Embryonic facial prominence (tissue), 1 donor: ENCODE measurements around the gene HHAT.

Experiments used
- DNase-seq: peaks from one replicate; pipeline ENCODE4 v3.0.0-alpha.2; 2016; ENCODE audit errors: extremely low spot score

The HHAT gene

DNA sequence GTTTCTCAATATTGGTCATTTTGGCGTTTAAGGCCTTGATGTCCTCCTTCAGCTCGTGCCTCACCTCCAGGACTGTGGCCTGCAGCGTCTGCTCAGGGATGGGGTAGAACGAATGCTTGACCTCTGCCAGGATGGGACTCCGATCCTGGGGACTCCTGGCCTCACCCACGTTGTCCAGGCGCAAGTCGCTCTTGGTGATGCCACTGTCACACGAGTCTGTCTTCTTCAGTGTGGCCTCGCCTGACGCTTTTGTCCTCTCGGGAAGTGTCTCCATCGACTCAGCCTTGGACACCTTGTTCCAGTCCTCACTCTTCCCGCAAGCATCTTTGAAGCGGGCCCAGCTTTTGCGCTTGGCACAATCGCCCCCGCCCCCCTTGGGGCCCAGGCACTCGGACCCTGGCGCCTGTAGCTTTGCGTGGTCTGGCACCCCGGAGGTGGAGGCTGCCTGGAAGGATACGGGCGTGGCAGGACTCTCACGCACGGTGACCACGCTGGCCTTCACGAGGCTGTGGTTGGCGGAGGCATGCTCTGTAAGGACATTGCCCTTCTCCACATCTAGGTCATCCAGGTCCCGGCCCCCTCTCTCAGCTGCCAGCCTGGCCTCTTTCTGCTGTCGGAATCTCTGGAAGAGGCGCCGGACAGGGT is 354.8 kb downstream of the HHAT start:
- no peak for DNase-seq

DNA sequence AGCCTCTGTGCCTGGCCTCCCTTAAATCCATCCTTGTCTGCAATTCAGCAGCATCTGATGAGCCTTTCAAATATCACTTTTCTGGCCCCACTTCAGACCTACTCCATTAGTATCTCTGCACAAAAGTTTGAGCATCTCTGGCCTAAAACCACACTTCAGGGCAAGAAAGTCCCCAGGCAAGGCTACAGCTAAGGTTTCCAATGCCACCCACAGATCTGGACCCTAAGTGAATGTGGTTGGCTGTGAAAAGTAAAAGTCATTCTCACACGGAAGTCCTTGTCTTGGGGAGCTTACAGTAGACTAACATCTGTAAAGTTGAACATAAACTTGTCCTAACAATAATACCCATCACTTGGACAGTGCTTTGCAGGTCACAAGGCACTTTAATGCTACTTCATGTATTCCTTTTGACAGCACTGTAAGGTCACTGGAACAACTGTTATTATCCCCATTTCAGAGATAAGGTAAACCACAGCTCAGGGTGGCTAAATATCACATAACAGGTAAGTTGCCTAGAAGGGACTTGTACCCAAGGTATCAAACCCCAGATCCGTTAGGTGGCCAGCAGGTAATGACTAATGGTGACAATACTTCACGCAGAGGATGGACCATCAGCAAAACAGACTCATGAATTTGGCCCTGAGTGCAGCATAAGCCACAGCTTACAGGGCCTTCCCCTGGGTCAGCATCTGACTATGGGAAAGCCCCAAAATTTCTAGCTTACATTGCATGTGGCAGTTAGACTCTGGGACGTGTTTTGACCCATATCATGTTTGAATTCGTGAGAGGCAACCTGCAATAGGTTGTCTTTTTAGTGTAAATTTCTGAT is 356.0 kb downstream of the HHAT start:
- DNase-seq, result no peak

DNA sequence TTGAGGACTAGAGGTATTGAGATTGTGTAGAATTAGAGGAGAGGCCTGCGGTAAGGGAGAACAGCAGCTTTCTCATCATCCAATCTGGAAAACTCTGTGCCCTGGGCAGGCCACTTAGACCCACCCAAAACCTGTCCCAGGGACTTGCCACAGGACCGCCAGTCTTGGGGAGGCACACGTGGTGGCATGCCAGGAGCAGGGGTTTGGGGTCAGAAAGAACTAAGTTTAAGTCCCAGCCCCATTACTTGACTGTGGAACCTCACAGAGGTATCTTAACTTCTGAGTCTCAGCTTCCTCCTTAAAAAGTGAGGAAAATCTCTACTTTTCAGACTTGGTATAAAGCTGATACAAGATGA is 356.6 kb downstream of the HHAT start:
- no peak for DNase-seq

DNA sequence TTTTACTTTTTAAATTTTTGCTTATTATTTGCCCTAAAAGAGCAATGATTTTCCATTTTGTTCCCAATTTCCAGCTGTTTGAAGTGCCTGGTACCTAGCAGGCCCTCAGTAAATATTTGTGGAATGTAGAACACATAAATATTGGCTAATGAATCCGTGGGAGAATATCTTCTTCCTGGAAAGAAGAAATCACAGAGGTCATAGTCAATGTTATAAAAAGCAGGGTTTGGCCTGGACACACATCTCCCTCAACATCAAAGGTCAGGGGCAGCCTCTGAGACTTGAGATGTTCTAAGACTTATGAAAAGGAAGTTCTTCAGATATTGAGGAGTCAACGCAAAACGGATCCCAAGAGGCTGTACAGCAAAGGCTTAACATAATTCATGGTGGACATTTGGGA is 358.1 kb downstream of the HHAT start:
- DNase-seq, result no peak

DNA sequence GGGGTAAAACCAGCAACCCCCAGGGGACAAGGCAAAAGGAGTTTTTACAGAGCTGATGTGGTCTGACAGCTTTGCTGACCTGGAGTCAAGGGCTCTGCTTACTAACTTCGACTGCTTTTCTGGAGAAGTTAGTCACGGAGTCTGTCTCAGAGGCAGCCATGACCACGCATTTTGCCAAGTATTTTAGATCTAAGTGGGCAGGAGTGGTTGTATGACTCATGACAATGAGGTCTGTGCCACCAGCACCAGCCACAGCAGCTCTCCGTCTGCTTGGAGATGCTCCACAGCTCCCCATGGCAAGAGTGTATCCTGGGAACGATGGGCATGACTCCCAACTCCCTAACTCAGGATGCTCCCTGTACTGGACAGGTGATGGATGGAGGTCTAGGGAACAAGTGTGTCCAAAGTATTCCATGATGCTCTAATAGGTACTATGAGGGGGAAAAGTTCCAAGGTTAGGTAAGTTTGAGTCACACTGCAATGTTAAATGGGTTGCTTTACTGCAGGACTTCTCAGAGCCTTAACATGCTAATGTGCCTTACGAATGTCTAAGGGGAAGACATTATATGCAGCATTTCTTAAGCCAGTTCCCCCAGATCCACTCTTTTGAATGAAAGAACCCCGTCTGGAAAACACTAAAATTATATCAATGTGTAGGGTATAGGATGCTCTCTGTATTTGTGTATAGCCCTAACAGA is 359.0 kb downstream of the HHAT start:
- DNase-seq, result no peak

DNA sequence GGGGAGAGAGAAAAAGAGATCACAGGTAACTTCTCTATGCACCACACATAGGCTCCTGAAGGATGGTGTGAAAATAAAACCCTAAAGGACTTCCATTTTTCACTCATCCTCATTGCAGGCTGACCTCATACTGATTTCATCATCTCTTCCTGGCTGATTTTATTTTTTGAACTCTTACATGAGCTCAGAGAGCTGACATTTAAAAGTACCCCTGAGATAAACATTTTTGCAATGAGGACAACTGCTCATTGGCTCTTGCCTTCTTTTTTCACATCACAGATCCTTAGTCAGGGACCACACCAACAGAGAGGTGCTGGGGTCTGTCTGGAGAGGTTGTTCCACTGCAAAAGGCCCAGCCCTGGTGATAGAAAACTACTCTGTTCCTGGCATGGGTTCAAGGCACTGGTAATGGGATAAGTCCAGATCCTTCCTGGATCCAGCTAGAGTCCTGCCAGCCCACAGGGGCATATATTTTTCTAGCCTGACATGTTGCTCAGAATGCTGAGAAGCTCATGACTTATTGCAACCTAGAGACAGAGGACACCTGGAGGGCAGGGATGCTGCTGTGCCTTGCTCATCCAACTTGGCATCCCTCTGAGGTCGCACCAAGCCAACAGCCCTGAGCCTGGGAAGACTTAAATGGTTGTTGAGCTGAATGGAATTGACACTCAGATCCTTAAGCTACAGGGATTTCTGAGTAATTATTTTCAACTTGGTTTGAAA is 360.0 kb downstream of the HHAT start:
- DNase-seq, result no peak

DNA sequence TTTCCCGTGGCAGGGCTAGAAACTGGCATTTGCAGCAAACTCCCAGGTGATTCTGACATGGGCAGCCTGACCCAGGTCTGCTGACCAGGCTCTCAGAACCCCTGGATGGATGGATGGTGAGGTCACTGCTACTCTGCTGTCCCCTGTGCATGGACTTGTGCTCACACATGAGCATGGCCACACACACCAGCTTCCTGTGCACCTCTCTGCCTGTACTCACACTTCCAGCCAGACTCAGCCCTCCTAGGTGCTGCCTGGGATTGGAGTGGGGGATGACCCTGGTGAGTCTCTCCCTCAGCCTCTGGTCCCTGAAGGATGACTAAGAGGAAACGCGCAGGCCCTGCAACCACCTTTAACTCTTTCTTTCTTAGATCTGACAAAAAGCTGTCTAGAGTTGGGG is 361.1 kb downstream of the HHAT start:
- DNase-seq, result no peak

DNA sequence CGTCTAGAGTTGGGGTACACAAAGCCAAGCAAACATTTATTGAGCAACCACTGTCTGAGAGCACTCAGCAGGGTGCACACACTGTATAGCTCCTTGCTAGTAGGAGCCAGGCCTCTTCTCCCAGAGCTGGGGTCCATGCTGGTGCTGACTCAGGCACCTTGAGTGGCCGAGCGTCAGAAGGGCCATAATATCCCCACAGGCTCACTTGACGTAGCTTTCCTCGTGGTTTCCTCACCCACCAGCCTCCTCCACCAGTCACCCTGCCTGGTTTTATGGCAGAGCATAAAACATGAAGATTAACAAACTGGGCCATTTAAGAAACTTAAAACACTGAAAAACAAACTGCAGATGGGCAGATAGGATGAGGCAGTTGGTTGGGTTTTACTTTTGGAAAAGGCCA is 361.5 kb downstream of the HHAT start:
- no peak for DNase-seq

DNA sequence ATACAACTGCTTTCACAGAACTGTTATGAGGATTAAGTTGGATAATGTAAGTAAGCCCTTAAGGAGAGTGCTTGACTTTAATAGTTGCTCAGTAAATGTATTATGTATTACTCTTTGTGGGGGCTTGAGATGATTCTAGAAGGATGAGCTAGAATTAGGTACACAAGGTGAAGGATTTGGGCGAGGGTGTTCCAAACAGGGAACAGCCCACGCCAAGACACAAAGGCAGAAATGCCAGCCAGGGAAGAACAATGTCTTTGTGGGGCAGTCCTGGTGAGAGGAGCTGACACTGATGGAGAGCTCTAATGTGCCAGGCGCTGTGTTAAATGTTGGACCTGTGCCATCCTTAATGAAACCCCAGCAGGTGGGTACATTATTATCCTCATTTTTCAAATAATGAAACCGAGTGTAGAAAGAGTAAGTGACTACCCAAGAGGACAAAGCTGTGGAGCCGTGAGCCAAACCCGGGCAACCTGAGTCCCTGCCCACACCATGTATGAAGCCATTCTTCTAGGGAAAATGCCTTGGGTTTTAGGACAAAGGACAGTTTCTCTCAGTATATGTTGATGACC is 362.4 kb downstream of the HHAT start:
- DNase-seq, result no peak

DNA sequence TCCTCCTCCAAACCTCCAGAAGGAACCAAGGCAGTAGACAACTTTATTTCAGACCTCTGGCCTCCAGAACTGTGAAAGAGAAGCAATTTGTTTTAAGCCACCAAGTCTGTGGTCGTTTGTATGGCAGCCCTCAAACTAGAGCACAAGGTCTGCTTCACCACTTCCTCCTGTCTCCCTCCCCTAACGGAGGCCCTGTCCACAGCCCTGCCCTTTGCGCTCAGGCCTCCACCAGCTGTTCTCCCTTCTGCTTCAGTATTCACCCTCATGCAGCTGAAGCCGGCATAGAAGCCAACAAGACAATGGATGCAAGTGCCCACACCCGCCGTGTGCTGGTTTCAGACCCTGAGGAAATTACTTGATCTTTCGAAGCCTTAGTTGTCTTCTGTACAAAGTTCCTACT is 364.1 kb downstream of the HHAT start:
- DNase-seq, result no peak

DNA sequence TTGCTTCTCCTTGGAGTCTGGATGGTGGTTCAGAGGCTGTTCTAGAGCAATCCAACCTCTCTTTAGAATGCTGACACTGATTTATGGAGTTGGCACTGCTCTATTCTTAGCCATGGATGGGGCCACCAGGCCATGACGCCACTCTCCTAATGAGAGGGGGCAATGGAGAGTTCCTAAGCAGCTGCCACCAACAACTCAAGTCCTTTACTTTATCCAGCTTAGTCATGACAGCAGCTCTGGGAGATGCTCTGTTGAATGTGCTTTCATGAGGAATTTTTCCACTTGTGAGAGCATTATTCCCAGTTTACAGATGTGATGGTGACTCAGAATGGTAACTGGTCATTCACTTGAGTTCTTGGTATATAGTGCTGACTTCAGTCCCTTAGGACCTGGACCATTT is 366.3 kb downstream of the HHAT start:
- no peak for DNase-seq

DNA sequence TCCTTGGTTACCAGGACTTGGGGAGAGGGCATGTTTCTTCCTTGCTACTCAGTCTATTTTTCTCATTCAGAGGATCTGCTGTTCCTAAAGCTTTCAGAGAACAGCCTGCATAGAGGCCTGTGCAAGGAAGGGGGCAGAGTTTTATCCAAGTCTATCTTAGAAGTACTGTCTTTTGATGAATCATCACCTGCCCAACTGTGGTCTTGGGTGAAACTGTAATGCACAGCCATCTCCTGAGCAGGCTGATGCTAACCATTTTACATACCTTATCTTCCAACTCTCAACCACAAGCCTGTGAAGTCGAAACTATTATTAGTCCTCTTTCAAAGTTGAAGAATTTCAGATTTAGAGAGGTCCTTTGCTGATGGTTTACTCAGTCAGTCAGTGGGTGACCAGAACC is 368.0 kb downstream of the HHAT start:
- DNase-seq, result no peak

DNA sequence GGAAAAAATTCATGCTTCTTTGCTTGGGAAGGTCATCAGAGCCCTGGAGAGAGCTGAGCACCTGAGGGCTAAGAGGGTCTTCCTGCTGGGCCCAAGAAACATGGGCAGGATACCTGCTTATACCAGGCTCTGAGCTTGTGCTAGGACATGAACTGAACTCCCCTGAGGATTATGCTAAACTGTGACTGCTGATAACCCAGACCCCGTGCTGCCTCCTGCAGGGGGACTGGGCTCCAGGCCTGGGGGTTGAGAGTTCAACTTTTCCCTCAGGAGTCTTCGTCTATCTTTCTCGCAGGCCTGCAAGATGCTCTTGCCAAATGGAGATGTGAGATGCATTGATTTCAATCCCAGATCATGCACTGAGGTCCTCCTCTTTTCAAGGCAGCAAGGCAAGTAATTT is 368.5 kb downstream of the HHAT start:
- DNase-seq, result no peak

DNA sequence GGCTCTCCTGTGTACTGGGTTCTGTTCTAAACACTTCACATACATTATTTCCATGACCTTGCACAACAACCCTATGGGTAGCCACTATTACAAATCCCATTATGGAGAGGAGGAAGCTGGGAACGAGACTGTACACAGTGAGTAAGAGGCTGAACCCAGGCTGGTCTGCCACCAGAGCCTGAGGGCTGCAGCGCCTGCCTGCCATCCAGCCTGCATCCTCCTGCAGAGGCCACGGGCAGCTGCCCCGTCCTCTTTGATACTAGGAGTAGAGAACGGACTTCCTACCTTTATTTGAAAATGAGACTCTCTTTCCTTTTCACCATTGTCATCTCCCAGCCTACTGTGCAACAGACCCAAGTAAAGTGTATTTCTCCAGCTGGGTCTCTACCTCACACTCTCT is 370.0 kb downstream of the HHAT start:
- DNase-seq, result no peak

DNA sequence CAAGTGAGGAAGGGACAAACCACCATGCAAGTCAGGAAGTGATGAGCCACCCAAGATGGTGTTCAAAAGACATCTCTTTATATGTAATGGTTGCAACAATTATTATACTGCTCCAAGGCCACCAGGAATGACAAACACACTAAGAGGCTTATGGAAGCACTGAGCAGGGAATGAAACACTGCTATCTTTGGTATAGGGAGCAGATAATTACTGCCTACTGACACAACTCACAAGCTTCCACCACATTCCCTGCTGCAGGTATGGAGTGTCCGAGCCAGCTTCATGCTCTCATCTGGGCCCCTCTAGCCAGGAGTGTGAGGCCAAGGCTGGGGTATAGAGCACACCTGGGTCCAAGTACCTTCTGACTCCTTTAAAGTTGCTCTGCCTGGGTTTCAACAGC is 371.4 kb downstream of the HHAT start:
- DNase-seq, result no peak

DNA sequence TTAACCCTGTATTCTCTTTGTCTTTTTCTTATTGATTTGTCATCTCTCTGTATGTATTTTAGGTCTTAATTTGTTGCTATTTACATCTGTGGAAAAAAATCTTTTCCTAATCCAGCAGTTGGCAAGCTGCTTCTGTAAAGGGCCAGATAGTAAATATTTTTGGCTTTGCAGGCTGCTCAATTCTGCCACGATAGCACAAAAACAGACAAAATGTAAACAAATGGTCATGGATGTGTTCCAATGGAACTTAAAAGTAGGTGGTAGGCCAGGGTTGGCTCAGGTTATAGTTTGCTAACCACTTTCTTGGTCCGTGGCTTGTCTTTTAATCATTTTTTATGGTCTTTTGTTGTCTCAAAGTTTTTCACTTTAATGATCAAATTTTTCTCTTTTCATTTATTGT is 371.8 kb downstream of the HHAT start:
- no peak for DNase-seq

DNA sequence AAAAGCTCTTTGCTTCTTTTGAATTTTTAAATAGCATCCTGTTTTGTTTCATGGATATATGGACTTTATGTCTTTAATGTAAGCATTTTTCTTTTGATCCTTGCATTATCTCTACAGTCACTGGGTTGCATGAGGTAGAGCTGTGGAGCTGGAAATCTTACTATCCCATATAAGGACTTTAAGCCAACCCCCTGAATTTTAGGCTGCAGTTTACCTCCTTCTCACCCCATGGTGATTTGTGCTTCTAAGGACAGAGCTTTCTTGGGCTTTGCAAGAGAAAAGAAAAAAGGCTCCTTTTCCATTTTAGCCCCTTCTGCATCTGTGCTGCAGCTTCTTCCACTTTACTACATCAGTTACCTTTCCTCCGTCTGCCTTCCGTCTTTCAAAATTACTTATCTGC is 373.8 kb downstream of the HHAT start:
- no peak for DNase-seq

DNA sequence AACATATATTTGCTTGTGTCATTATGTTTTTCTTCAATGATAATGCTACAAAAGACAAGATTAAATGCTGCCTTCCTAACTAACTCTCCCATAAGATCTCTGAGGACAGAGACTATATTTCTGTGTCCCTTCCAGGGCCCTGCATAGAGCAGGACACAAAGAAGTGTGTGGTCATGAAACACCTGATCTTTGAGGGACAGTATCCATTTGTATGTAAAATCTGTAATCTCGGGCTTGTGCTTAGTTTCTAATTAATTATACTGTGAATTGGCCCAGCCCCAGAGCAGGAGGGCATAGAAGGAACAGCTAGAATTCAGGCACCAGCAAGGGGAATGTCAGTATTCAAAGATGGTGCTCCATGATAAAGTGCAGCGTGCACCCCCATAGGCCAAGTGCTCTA is 374.9 kb downstream of the HHAT start:
- DNase-seq, result no peak

DNA sequence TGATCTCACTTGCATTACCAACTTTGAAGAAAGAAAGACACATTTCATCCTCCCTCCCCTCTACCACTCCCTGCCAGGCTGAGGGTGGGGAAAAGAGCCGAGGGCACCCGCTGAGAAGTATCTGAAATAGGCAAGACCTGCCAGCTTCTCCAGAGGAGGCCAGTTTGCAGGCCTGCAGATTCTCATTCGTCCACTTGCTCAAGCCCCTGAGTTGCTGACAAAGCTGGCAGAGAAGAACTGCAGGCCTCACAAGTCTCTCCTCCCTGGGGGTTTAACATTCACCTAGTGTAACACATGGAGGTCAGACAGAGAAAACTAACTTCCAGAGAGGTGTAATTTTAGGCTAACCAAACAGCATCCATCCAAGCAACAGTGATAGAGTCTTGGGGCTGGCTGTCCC is 376.4 kb downstream of the HHAT start:
- no peak for DNase-seq

DNA sequence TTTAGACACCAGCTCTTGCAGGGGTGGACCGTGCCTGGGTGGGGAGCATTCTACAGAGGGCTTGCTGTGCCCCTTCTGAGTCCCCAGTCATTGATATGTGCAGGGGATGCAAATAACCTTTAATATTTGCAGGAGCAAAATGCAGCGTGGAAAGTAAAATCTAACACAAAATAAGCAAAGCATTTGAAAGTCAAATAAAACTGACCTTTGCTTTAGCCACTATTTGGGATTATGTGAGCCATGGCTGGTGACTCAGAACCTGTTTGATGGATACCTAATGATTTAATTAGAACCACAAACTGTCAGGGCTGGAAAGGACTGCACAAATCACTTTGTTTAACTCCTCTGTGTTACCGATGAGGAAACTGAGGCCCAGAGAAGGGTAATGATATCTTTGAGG is 377.5 kb downstream of the HHAT start:
- DNase-seq, result no peak

DNA sequence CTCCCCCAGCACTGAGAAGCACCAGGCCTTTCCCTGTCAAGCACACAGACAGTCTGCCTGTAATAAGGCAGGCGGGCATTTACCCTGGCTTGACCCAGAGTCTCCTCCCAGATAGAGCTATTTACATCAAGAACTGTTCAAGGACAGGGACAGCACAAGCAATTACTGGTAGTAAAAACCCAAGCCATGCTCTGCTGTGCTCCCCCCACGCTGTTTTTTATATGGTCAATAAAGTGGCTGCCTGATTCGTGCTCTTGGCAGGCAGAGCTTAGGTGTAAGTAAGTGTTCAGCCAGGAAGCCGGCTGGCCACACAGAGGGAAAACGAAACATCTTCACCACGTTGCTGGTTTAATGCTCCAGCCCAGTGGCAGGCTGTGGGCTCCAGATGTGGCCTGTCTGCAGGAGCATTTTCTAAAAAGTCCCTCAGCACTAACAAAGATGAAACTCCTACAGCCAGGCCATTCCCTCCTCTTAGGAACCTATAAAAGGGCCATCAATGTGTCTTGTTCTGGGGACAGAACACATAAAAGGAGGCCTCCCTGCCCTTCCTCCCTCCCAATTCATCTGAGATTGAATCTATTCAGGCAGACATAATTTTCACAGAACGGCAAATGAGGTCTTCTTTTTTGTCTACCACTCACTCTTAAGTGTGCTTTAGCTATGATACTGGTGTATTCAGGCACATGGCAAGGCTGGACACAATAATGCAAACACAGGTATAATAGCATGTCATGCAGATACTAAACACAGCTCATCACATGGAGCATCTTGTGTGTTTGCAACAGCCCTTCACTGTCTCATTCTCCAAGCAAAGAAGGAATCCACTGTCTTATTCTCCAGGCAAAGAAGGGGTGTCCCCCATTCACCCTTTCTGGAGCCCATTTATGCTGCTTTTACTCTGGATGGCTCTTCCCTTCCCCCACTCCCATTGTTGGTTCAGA is 378.9 kb downstream of the HHAT start:
- no peak for DNase-seq
